PC-9 (cell line): Measurements from ENCODE around the gene OGN.

ENCODE experiments used
- CTCF ChIP-seq: fragments of 200-600 bp; sonication (generic); conservative IDR thresholded peaks from 2 replicates; pipeline ENCODE4 v1.6.1; 2017; ENCODE audit warnings: mixed run types, antibody characterized with exemption, mild to moderate bottlenecking, moderate library complexity
- EZH2 ChIP-seq: fragments of 200-600 bp; sonication (generic); IDR thresholded peaks from 2 replicates; pipeline ENCODE4 v1.8.0; 2017; ENCODE audit warnings: antibody characterized with exemption, low read depth

- no peak for TF ChIP-seq CTCF
- no peak for TF ChIP-seq EZH2
Measured at GRCh38 chr9:92446536-92446935, 42.2 kb upstream of the OGN start.
